NCI-H345 treated with DMSO at 0.1 percent for 48 hours (cell line): ENCODE measurements around the gene DYSF.
"Not testable (repeated sequence)": the region's sequence is repeated elsewhere in the genome, so short reads cannot be mapped to it uniquely, and the experiment has no call there.

ENCODE experiments used
- DNase-seq: peaks from one replicate; lab custom pipeline; 2025; ENCODE audit not compliant: unreplicated experiment; lab: John Stamatoyannopoulos, UW

DYSF gene

DNA sequence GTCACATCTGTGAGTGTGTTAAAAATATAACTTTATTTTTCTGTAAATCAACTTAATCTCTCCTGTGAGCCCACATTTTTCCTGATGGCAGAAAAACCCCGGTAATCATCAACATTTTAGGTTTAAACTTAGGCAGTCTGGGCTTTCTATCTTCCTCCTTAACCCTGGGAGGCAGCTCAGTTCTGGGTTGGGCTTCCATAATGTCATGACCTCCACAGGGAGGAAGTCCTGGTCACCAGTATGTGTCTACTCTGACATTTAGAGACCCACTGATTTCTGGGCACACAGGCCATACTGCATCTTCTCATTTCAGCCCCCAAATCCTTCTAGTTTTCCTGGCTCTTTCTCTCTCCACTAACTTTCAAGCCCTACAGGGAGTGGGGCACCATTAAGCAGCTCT, 181.2 kb downstream of the DYSF start:
- DNase-seq, result no peak

DNA sequence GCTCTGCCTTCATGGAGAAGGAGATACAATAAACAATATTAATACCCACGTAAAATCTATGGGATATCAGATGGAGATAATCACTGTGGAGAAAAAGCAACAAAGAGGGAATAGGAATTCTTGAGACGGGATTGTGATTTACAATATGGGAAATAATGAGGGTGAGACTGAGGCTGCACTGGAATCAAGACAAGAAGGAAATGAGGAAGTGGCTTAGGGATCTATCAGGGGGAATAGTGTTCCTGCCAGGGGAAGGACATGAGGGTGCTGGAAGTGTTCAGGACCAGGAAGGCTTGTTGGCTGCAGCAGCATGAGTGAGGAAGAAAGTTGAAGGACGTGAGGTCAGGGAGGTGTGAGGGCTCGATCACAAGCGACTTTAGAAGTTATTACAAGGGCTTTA, 182.4 kb downstream of the DYSF start:
- DNase-seq, result no peak

DNA sequence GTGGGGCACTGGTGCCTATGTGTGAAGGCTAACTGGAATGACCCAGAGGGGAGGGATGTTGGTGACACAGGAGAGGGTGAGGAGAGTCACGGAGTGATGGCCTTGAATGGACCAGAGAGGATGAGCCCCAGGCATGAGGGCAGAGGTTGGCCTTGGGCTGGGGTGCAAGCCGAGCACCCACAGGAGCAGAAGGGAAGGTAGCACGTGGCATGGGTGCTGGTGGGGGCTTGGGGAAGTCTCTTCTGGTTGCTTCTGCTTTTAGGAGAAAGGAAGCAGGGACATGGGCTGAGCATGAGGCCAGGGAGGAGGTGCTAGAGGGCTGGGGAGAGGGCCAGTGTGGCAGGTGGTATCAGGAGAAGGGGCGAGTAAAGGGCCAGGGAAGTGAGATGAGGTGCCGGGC, 183.8 kb downstream of the DYSF start:
- no peak for DNase-seq

GRCh38 chr2:71637736-71638135, 184.4 kb downstream of the DYSF start:
- no peak for DNase-seq

- no peak for DNase-seq
Measured at GRCh38 chr2:71639735-71640134, 186.4 kb downstream of the DYSF start.

GRCh38 chr2:71640489-71640888, 187.1 kb downstream of the DYSF start:
- no peak for DNase-seq

DNA sequence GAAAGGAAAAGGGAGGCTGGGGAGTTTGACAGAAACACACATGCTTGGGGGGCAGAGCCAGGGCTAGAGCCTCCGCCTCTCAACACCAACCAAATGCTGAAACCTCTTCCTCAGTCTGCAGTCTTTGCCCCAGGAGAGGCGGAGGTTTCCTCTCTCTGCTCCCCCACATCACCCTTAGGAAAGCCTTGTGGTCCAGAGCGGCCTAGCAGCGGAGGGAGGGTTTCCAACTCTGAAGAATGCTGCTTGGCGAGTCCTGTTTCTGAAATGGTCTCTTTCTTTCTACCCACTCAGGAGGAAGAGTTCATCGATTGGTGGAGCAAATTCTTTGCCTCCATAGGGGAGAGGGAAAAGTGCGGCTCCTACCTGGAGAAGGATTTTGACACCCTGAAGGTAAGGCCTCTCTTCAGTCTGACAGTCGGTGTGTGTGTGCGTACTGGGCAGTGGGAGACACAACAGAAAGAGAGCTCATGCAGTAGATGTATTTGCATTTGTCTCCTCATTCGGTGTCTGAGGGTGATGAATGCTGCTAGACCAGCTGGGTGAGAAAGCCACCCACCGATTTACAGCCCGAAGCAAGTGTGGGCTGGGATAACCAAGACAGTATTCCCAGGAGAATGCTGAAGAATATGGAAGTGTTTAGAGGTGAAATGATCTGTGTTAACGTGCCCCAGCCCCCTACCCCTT, 190.5 kb downstream of the DYSF start:
- DNase-seq, result no peak

GRCh38 chr2:71646028-71646427, 192.7 kb downstream of the DYSF start:
- no peak for DNase-seq

- no peak for DNase-seq
Measured at GRCh38 chr2:71647356-71647755, 194.0 kb downstream of the DYSF start.

- DNase-seq, result no peak
Measured at GRCh38 chr2:71655498-71655897, 202.1 kb downstream of the DYSF start.

DNA sequence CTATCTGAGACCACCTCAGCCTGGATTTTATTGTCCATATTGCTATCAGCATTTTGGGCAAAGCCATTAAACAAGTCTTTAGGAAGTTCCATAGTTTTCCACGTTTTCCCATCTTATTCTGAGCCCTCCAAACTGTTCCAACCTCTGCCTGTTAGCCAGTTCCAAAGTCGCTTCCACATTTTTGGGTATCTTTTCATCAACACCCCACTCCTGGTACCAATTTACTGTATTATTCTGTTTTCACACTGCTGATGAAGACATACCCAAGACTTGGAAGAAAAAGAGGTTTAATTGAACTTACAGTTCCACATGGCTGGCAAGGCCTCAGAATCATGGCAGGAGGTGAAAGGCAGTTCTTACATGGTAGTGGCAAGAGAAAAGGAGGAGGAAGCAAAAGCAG, 204.9 kb downstream of the DYSF start:
- not testable (repeated sequence) for DNase-seq

- no peak for DNase-seq
Measured at GRCh38 chr2:71658771-71659170, 205.4 kb downstream of the DYSF start.

- DNase-seq, result no peak
Measured at GRCh38 chr2:71659868-71660518, 206.6 kb downstream of the DYSF start.

DNA sequence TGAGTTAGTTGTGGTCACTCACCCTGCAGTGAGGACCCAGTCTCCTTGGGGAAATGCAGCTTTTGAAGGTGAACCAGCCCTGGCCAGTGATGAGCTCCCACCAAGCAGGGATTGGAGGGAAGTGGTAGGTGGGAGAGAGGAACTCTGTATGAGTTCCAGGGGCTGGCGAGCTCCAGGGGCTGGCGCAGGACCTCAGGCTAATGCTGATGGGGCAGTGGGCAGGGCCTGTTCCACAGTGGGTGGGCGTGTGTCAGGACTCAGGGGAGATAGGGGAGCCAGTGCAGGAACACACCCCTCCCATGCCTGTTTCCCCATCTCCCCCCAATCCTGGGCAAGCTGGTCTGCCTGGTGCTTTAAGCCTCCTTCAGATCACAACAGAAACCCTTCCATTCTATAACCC, 208.4 kb downstream of the DYSF start:
- DNase-seq, result no peak

GRCh38 chr2:71662665-71663394, 209.5 kb downstream of the DYSF start:
- DNase-seq, result no peak

GRCh38 chr2:71664161-71664560, 210.8 kb downstream of the DYSF start:
- no peak for DNase-seq

GRCh38 chr2:71665168-71666093, 212.1 kb downstream of the DYSF start:
- DNase-seq, result no peak

DNA sequence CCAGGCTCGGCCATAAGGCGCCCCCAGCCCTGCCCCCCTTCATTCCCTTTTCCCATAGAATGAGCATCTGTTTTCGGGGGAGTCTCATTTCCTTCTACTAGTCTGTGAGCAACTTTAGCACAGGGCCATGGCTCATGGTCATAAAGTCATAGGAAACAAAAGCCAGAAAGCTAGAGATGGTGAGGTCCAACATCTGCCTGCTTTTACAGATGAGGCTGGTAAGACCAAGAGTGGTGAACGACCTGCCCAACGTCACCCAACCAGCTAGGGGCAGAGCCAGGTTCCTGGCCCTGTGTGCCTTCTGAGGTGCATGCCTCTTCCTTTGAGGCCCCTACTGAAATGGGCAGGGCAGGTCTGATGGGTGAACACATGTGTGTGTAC, 212.7 kb downstream of the DYSF start:
- no peak for DNase-seq

- no peak for DNase-seq
Measured at GRCh38 chr2:71667256-71668182, 214.2 kb downstream of the DYSF start.
